KG1 (cell line): ENCODE measurements around the gene PCYT2.
A peak's percentile ranks its signal among the peaks of the same experiment; 100 is the strongest.

Source experiments
- DNase-seq: peaks from one replicate; lab custom pipeline; 2025; lab: John Stamatoyannopoulos, UW

Gene PCYT2

DNA sequence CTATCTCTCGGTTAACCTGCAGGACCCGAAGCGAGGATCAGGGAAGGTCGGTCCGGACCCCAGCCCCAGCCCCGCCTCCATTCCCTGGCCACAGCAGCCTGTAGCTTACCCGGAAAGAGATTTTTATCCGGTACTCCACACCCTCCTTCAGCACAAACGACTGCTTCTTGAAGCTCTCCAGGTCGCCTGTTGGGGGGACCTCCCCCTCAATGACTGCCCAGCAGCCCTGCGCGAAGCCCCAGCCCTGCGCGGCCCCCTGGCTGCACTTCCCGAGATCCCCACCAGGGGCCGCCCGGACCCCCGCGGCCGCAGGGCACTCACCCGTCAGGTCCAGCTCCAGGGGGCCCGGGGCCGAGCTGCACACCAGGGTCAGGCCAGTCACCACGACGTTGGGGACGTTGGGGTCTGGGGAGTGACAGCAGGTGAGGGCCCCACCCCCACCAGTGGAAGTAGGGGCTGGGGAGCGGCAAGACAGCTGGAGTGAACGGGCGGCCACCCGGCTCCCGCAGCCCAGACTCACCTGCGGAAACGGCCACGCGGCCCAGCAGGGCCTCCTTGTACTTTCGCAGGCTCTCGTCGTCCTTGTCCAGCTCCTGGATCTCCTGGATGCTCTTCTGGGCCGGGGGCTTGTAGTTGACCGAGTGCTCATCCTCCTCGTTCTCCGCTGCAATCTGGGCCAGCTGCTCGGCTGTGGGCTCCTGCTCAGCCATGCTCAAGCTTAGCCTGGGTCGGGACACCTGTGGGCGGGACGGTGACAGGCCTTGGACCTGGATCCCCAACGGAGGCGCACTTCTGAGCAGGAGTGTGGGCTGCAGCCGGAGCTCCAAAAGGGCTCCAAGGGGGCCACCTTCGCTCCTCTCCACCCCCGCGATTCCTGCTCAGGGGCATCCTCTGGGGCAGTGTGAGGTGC lies 41.7 kb downstream of the PCYT2 start:
- DNase-seq = no peak

GRCh38 chr17:81868674-81869220 lies 42.5 kb downstream of the PCYT2 start:
- no peak for DNase-seq

- no peak for DNase-seq
These were observed 43.1 kb downstream of the PCYT2 start for GRCh38 chr17:81867991-81868673.

DNA sequence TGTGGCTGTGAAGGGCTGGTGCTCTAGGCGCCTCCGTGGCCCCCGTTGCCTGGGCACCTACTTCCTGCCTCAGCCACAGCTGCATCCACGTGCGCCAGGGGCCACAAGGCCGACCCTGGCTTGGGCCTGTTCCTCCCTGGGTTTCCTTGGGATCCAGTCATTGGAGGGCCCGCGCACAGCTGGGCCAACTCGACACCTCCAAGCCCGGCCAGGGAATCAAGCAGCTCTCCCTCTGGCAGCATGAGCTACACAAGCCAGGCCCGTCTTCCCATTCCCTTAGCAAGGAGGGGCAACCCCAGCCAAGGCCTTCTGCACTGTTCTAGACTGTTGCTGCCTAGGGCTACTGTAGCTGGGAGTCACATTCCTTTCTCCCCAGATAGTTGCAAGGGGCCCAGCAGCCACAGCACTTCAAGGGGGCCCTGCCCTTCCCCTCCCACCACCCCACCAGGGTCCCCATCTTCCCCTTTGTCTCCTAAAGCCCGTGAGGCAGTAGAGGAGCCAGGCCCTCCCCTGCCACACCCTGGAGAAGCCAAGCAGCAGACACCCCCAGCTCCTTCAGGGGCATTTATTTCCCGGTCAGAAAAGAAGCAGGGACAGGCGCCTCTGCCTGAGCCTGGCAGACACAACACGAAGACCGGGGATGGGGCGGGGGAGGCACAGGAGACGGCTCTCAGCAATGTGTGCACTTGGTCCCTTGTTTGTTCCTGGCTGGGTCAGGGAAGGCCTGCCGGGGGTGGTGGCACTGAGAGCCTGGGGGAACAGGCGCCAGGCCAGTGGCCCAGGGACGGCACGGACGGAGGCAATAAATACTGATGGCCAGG lies 43.8 kb downstream of the PCYT2 start:
- DNase-seq = no peak

- no peak for DNase-seq
These were observed 44.6 kb downstream of the PCYT2 start for GRCh38 chr17:81866440-81867169.

GRCh38 chr17:81865733-81866439 lies 45.3 kb downstream of the PCYT2 start:
- no peak for DNase-seq

DNA sequence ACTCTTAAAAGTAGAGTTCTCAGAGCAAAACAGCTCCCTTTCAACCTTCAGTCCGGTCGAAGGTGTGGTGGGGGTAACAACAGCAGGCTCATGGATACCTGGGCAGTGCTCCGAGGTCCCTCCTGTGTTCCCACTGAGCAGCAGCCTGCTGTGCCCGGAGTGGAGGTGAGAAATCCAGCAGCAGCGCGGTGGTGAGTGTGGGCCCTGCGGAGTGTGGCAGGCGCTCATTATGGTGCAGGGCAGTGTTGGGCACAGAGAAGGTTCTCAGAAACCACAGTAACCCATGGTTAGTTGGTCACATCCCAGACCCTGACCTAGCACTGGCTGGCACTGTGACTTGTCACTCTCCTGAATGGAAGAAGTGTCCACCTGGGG lies 45.9 kb downstream of the PCYT2 start:
- no peak for DNase-seq

DNA sequence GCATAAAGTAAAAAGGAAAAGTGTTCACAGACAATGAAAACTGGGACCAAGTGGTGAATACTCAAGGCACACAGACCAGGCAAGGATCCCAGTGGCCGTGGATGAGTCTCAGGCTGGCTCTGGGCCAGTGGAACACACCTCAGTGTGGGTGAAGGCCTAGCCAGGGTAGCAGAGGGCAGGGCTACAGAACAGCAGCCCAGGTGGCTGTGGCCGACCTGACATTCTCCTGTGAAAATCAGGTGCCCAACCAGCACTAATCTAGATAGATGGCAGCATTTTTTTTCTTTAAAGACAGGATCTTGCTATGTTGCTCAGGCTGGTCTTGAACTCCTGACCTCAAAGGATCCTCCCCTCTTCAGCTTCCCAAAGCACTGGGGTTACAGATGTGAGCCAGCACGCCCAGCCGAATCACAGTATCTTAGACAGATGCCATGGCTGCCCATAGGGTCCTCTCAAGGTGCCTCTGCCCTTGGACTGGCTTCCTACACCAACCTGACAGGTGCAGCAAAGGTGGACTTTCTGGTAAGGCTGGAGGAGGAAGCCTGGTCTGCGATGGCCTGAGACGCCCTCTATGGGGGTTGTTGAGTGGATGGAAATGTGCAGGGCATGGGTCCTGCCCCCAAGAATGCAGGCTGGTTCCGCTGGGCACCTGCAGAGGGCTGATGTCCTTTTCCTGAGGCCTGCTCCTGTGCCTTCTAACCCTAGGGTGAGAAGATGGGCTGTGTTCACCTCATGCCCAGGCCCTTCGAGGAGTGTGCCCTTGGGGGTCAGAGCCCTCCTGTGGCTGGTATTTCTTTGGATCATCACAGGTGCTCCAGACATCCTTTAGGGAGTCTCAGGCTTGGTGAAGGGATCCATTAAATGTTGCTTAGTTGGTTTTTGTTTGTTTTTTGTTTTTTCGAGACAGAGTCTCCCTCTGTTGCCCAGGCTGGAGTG lies 47.1 kb downstream of the PCYT2 start:
- DNase-seq = no peak

DNA sequence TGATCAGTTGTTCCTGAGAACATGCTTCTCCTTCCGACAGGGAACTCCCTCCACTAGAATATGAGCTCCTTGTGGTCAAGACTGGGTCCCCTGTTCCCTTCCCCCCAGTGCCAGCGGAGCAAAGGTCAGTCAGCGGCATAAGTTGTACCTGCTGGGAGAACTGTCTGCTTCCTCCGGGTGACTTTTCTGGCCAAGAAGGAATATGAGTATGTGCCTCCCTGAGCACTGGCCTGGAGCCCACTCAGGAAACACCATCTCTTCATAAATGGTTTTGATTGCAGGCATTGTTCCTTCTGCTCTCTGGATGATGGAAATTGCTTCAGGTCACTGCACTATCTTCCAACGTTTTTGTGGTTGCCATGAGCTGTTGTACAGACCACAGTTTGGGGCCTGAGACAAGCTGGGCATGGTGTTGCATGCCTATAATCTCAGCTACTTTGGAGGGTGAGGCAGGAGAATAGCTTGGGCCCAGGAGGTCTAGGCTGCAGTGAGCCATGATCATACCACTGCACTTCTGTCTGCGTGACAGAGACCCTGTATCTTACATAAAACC lies 48.0 kb downstream of the PCYT2 start:
- DNase-seq = no peak

GRCh38 chr17:81860756-81861568 lies 50.2 kb downstream of the PCYT2 start:
- DNase-seq = peak; percentile 99

DNA sequence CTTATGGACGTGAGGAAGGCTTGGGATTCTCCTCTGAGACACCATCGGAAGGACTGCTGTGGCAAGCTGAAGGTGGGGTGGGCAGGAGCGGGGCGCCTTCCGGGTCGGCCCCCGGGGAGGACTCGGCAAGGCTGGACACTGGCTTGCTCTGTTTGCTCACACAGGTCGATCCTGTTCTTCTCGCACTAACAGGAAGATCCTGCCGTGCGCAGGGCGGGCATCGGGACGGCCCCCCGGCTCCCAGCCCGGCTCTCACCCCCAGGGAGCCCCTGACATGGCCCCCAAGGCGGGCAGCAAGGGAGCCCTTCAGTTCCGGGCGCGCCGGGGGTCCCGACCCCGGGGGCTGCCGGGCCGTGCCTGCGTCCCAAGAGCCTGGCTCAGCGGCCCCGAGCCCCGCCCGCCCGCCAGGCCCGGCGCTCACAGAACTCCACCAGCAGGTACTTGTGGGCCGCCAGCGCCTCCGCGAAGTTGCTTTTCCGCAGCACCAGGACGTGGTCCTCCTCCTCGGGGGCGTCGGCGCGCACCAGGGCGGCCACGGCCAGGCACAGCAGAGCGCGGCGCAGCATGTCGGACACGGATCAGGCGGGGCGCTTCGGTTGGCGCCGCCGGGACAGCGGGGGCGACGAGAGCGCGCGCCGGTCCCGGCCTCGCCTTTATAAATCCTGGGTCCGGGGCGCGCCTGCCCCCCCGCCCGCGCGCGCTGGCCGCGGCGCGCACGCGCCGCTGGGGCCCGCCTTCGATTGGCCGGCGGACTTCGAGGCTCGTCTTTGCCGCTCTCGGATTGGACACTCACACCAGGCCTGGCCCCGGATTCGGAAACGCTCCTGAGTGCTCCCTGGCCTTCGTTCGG lies 51.1 kb downstream of the PCYT2 start, which contains the start of gene P4HB:
Gene P4HB, minus strand, starts transcription at position 630 of the 850 bp plus-strand sequence. Its CDS starts 64 bp downstream, at position 566.
- no peak for DNase-seq

GRCh38 chr17:81858967-81859905 lies 52.0 kb downstream of the PCYT2 start:
- no peak for DNase-seq

DNA sequence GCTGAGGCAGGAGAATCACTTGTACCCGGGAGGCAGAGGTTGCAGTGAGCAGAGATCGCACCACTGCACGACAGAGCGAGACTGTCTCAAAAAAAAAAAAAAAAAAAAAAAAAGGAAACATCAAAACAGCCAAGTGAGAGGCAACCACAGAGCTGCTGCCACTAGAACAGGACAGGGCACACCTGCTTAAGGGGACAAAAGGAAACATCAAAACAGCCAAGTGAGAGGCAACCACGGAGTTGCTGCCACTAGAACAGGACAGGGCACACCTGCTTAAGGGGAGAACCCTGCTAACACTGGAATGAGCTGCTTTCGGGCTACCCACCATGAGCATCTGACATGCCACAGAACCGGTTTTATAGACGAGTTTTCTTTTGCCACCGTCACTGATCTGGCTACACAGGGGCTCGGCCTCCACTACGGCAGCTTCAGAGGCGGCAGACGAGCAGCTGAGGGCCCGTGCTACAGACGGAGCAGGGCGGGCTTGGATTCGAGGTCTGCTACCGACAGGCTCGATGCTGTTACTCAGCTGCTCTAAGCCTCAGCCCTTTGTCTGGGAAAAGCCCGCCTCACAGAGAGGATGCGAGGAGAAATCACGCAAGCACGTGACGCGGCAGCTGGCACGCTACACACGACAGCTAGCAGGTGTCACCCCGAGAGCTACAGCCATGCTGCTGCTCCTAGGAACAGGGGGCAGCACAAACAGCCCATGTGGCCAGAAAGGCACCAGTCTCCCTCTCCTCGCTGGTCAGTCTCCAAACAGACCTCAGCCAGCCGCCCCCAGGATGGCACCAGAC lies 52.8 kb downstream of the PCYT2 start:
- no peak for DNase-seq

DNA sequence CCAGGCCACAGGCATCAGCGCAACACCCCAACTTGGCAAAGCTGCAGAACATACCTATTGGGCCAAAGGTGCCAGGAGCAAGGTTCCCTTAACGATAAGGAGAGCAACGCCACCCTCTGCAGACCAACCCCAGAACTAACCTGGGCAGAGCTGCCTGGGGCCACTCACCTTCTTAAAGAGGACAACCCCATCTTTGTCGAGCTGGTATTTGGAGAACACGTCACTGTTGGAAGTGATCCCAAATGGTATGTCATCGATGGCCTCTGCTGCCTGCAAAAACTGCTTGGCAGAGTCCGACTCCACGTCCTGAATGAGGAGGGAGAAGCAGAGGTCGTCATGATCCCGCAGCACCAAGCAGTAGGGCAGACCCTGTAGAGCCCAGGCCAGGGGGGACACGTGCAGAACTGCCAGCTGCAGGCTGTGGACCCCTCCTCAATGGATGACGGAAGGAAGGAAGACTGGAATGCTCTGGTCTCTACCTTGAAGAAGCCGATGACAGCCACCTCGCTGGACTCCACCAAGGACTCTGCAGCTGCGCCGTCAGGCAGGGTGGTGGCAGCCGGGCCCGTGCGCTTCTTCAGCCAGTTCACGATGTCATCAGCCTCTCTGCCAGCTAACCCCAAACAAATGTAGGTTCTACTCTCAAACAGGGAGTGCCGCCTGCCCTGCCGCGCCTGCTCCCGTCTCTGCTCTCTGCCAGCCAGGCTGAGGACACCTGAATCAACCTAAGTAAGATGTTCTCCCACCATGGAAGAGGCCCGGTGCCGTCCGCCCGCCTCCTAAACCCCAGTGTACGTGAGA lies 56.0 kb downstream of the PCYT2 start:
- DNase-seq = no peak

DNA sequence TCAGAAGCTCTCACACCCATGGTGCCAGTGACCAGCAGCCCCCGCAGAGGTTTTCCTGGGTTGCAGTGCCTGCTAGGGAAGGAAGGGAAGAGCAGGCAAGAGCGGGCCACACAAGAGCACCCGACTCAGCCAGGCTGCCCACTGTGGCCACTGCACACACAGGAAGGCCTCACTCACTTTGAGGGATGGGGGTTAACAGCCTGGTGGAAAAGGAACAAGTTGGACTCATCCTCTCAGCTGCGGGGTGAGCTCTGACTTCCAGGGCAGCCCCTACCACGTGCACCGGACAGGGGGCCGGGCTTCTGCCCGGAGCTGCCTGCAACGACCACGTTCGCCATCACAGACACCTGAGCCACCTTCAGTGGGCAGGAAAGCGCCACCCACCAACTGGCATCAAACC lies 59.0 kb downstream of the PCYT2 start:
- DNase-seq = no peak
